CD4-positive, alpha-beta T cell treated with Interleukin-4 for 4 hours (primary cell): Measurements from ENCODE around the gene NTN5.
"Not testable (repeated sequence)": the region's sequence is repeated elsewhere in the genome, so short reads cannot be mapped to it uniquely, and the experiment has no call there.

Experiments
- DNase-seq: peaks from one replicate; pipeline ENCODE4 v3.0.0-alpha.2; 2020

The NTN5 gene, protein sequence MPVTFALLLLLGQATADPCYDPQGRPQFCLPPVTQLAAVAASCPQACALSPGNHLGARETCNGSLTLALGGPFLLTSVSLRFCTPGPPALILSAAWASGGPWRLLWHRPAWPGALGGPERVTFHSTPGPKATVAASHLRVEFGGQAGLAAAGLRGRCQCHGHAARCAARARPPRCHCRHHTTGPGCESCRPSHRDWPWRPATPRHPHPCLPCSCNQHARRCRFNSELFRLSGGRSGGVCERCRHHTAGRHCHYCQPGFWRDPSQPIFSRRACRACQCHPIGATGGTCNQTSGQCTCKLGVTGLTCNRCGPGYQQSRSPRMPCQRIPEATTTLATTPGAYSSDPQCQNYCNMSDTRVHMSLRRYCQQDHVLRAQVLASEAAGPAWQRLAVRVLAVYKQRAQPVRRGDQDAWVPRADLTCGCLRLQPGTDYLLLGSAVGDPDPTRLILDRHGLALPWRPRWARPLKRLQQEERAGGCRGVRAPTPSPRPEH

DNA sequence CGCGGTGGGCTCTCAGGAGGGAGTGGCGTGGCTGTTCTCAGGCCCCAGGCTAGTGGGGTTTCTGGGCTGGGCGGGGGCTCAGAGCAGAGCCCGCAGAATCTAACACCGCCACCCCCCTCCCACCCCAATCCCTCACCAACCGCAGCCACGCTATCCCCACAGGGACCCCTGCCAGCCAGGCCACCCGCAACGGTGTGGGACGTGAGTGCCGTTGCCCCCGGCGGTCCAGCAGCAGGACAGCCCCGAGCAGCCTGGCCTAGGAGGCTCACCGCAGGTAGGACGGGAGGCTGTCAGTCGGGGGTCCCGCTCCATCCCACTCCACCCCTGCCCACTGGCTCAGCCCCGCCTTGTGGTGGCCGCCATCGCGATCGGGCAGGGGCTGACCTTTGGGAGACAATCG lies at the start of gene NTN5:
NTN5 (minus strand) TSS at position 24 of the 400 bp plus-strand sequence. CDS start 2,031 bp downstream, outside the sequence.
- no peak for DNase-seq

DNA sequence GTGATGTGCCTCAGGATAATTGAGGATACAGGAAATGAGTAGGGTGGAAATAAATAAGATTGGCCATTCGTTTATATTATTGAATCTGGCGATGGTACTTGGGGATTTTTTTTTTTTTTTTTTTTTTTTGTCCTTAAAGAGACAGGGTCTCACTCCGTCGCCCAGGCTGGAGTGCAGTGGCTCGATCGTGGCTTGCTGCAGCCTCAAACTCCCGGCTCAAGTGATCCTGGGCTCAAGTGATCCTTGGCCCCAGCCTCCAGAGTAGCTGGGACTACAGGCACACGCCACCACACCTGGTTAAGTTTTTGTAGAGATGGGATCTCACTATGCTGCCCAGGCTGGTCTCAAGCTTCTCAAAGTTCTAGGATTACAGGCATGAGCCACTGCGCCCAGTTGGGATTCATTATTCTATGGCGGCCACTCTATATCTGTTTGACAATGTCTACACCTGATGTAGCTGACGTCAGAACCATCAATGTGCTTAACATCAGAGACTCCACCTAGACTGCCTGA lies 49.4 kb upstream of the NTN5 start:
- no peak for DNase-seq

DNA sequence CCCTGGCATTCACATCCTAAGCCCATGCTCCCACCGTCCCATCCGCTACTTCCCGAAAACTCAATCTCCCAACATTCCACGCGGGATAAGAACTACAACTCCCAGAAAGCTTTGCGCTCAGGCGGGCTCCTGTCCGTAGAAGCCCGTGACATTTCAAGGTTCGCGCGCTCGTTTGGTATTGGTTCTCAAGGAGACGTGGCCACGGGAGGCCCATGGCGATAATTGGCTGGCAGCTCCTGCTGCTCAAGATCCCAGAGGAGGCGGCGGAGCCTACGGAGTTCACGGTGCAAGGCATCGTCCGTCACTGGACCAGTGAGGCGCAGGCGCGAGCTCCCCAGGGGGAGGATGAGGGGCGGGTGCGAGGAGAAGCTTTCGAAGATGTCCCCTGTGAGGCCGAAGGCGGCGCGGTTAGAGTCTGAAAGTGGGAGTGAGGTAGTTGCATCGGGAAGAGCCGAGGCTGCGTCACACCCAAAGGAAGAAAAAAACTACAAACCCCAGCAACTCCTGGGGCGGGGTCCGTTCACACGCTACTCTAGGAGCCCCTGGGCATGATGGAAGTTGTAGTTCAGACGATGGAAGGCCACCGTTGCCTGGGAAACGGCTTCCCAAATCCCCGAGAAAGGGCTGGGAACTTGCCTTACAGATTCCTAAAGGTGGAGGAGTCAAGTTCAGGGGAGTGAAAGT lies 47.9 kb upstream of the NTN5 start:
- DNase-seq: peak; percentile 94

DNA sequence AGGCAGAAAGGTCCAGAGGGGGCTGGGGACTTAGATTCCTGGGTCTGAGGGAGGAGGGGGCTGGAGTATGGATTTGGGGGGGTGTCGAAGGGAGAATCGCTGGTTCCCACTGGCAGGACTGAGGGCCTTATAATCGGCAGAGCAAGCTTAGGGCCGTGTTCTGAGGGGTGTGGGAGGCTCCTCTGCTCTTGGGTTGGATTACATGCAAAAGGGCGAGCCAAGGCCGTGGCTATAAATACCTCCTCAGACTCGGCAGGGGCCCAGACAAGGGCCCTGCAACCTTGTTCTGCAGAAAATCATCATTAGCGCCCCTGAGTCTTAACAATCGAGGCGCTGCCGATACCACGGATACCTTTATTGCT lies 47.4 kb upstream of the NTN5 start:
- DNase-seq: no peak

DNA sequence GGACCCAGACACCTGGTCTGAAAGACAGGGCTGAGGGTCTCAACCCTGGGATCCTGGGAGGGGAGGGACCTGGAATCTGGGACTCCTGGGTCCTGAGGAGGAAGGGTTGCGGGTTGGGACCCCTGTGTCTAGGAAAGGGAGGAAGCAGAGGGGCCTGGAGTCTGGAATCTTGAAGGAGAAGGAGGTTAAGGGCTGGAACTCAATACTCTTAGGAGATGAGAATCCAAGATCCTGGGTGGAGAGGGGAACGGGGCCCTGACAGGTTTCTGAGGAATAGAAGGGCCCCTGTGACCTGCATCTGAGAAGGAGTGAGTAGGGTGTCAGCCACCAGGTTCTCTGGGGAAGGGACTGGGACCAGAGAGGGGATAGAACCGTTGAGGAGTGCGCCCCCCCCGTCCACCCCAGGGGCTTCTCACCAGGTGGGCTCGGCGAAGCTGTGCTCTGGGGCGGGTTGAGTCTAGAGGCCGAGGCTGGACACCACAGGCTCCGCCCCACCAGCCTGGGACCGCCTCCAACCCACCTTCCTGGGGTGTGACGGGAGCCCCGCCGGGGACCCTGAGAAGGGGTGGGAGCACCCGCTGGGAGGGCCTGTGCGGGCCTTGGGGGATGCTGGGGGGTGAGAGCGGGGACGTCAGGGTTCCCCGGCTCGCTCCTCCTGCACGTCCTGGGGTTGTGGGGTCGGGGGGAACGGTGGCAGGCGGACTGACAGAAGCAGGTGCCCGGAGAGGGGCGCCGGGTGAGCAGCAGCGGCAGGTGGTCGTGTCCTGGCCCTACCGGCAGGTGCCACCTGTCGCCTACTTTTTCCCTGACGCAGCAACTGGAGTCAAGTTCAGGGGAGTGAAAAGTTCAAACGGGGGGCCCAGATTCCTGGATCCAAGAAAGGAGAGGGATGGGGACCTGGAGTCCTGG lies 46.7 kb upstream of the NTN5 start, which contains the start of gene MAMSTR:
MAMSTR (minus strand) TSS at position 463 of the 909 bp plus-strand sequence. CDS start 694 bp downstream, outside the sequence.
- no peak for DNase-seq

DNA sequence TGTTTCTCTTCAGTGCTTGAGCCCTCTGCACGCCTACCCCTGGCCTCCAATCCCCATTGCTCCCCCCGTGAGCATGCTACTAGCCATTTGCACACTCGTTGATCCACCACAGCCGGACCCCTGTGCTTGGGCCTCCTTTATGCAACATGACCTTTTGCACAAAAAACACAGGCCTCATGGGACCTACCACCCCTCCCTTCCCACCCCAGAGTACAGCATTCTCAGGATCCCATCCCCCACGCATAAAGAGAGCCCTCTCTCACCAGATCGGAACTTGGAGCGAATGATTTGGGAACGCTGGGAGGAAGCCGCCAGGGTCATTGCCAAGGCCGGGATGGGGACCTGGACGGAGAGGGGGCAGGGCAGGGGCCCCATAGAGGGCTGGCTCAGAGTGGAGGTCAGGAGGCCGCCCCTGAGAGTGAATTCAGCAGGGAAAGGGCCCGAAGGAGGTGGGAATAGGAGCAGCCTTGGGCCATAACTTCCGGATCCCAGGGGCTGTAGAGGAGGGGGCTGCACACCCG lies 46.0 kb upstream of the NTN5 start:
- no peak for DNase-seq

DNA sequence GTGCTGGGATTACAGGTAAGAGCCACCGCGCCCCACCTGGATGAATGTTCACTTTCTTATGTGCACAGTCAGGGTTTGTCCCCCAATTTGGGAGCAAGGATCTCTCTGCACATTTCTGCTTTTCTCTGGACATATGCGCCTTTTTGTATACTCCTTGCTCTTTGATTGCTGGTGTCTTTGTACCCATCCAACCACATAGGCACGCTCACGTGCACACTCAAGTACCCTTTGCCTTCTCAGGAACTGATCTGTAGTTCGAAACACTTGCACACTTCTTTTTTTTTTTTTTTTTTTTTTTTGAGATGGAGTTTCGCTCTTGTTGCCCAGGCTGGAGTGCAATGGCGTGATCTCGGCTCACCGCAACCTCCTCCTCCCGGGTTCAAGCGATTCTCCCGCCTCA lies 45.3 kb upstream of the NTN5 start:
- not testable (repeated sequence) for DNase-seq

DNA sequence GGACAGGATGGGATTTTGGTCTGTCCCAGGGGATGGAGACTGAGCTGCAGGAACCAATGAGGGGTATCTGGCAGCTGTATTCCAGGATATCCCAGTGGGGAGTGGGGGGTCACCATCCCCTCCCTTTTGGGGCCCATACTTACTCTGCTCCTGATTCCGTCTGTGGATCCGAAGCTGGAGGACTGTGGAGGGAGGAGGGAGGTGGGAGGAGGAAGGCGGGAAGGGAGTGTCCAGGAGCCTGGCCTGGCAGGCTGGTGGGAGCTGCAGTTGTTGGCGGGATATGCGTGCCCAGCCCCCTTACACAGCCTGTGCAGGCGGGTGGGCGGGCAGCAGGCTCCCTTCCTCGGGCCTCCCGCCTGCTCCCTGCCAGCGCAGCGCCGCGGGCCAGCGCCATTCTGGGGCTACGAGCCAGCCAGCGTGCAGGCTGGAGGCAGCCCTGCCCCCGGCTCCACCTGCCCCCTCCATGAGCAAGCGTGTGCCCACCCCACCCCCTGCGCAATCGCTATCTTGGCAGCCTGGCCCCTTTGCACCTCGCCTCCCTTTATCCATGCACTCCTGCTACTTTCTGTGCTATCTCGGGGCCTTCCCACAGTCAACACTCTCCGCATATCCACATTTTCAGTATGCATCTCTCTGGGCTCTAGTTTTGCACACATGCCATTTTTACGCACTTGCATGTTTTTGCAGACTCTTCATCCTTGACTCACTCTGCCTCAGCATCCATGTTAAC lies 43.9 kb upstream of the NTN5 start:
- no peak for DNase-seq

DNA sequence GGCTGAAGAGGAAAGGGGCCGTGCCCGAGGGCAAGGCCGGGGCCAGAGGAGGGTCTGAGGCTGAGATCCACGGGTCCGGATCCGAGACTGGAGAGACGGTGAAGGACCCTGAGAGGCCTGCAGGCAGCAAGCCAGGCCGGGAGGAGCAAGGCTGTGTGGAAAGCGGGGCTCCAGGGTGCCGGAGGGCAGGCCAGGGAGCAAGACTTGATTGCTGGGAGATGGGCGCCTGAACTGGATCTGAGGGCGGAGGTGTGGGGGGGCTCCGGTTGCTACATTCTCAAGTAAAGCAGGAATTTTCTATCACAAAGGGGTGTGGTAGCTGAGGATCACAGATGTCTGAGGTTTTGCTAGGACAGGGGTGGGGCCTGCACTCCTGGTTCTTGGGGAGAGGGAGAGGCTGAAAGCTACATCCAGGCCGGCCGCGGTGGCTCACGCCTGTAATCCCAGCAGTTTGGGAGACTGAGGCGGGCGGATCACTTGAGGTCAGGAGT lies 42.9 kb upstream of the NTN5 start:
- no peak for DNase-seq

DNA sequence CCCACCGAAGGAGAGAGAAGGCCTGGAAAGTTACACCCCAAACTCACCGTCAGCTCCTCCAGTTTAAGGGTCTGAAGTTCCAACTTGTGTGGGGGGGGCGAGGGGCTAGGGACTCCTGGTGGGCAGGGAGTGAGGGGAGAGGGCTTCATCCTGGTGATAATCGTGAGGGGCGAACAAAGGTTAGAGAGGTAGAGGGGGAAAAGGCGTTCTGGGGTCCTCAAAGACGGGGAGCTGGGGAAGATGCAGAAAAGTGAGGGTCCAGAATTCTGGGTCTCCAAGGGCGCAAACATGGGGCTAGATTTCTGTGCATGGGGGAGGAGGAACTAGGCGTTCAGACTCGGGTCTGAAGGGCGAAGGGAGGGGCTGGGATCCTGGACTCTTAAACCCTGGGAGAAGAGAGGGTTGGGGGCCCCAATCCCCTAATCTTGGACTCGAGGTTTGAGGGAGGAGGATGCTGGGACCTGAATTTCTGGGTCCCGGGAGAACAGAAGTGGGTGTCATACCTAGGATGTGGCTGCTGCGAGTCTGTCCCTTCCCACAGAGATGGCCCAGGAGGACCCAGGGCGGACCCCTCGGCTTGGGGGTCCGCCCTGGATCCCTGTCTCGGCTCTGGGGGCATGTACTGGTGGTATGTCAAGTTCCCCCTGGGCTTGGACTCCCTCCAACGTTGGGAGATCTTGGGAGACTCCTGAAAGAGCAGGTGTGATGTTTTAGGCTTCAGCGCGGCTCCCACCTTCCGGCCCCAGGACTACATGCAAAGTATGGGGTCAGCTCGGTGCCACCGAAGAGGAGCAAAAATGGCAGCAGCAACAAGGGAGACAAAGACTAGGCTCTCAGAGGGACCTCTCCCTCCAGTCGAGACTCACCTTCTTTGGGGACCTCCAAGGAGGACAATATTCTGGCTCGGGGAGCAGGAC lies 42.2 kb upstream of the NTN5 start:
- no peak for DNase-seq

DNA sequence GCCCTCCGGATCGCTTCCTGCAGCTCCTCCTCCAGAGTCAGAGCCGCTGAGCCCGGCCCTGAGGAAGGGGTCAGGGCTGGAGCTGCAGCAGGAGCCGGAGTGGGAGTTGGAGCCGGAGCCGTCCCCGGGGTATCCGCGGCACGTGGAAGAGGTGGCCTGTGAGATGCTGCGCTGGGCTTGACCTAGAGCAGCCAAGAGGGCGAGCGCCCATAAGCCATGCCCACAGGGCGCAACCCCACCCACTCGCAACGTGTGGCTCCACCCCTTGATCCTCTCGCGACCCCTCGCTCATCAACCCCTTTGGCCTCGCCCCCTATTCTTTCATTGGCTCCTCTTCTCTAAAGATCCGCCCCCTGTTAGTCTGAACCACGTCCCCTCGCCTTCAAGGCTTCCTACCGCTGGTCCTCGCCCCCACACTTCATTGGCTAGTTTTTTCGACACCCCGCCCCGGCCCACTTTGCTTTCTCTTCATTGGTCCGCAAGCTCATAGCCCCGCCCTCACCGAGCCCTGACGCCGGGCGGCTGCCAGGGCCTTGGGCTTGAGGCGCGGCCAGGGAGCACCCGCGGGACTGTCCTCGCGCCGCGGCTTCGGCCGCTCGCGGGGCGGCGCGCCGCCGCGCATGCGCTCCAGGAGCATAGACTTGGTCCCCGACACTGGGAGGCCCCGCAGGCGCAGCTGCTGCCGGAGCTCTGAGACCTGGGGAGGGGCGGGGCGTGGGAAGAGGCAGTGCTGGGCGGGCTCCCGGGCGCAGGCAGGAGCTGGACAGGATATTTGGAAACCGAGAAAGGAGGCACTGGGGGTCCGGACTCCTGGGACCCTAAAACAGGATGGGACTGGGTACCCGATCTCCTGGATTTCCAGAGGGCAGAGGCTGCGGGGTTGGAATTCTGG lies 41.3 kb upstream of the NTN5 start:
- DNase-seq: peak; percentile 98

DNA sequence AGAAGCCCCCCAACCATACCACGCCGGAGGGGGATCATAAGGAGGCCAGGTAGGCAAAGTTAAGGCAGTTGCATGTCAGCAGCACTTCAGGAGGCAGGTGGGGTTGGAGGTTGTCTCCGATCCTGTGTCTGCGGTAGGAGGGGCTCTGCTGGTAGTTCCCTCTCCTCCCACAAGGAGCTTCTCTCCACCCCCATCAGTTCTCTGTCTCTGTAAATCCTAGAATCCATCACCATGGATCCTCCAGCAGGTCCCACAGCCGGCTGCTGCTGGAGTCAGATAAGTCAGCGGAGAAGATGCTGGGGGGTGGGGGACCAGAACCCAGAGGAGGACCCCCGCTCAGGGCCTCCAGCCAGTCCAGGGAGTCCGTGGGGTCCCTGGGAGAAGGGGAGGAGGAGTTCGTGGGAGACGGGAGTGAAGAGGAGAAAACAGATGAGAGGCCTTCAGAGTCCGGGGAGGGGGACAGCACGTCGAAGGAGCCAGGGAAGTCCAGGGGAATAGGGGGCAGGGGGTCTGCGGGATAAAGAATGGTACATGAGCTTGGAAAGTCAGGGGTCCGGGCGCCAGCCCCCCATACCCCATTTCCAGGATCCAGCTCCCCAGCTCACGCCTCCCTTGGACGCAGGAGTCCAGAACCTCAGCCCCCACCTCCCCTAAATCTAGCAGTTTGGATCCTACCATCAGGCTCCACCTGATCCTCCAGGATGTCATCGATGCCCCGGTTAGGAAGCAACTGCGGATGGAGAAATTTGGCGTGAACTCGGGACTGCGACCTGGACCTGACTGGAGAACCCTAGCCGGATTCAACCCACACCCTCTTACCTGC lies 40.4 kb upstream of the NTN5 start:
- no peak for DNase-seq

DNA sequence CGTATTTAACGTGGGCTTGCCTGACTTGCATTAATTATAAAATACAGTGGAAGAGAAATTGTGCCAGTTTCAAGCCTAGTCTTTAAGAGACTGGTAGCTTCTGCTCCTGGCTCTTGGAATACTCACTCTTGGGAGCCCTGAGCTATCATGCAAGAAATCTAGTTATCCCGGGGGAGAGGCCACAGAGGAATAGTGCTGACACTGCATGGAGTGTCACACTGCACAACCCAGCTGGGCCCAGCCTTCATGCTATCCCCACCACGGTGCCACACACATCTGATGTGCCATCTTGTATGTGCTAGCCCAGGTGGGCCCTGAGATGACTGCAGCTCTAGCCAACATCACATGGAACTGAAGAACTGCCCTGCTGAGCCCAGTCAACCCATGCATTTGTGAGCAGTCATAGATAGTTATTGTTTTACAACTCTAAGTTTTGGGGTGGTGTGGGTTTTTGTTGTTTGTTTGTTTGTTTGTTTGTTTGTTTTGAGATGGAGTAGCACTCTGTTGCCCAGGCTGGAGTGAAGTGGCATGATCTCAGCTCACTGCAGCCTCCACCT lies 38.4 kb upstream of the NTN5 start:
- no peak for DNase-seq

DNA sequence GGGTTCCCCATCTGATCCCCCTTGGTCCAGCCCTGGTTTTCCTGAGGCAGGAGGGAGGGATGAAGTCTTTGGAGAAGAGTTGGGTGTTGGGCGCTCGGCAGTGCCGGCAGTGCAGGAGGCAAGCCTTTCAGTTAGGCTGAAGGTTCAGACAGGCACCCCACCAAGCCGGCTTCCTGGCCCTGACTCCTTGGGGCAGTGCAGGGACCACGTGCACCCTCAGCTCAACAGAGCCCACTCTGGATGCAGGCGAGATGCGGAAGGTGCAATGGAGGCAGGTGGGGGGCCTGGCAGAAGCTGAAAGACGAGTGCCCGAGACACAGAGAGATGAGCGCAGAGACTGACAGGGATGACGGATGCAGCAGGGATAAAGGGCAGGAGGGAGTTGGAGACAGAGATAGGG lies 35.7 kb upstream of the NTN5 start:
- no peak for DNase-seq

DNA sequence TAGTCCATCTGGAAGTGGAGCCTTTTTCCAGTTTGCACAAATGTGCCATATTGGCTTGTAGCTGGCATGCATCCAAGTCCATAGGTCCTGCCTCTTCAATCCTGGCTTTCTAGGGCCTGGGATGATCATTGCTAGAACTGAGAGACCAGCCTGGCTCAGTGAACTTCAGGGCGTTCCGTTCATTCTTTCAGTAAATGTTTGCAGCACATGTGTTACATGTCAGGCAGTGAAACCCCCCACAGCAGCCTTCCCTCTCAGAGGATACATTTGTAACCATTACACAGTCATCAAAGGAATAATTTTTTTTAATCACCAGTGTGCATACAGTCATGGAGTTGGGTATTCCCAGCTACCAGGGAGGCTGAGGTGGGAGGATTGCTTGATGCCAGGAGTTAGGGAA lies 32.6 kb upstream of the NTN5 start:
- no peak for DNase-seq

DNA sequence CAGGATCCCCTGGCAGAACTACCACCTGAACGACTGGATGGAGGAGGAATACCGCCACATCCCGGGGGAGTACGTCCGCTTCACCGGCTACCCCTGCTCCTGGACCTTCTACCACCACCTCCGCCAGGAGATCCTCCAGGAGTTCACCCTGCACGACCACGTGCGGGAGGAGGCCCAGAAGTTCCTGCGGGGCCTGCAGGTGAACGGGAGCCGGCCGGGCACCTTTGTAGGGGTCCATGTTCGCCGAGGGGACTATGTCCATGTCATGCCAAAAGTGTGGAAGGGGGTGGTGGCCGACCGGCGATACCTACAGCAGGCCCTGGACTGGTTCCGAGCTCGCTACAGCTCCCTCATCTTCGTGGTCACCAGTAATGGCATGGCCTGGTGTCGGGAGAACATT lies 30.5 kb upstream of the NTN5 start:
- no peak for DNase-seq

DNA sequence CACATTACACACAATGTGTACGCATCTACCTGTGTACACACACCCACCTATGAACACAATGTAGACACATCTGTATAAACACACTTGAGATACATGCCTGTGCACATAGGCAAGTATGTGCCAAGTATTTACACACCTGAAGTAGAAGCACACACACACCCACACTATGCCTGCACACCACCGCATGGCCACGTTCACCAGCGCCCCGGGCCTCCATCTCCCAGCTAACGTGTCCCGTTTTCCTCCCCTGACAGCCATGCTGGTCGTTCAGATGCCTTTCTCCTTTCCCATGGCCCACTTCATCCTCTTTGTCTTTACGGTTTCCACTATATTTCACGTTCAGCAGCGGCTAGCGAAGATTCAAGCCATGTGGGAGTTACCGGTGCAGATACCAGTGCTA lies 29.9 kb upstream of the NTN5 start:
- DNase-seq: no peak

DNA sequence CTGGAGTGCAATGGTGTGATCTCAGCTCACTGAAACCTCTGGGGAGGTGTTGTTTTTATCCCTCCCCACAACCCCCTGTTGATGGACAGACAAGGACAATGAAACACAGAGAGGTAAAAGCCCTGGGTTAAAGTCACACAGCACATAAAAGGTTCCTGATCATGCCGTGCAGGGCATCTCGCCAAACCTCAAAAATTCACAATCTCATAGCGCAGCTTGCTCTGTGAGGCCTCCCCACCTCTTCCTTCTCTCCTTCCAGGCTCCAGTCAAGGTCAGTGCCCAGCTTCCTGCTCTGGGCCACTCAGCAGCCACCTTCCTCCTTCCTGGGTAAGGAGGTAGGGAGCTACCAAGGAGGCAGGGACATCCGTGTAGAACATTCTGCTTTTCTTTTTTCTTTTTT lies 25.2 kb upstream of the NTN5 start:
- DNase-seq: no peak
